ENCODE results near the gene NR1D2.
A peak's percentile ranks its signal among the peaks of the same experiment; 100 is the strongest.
"Not testable (repeated sequence)": the region's sequence is repeated elsewhere in the genome, so short reads cannot be mapped to it uniquely, and the experiment has no call there.

The NR1D2 gene

DNA sequence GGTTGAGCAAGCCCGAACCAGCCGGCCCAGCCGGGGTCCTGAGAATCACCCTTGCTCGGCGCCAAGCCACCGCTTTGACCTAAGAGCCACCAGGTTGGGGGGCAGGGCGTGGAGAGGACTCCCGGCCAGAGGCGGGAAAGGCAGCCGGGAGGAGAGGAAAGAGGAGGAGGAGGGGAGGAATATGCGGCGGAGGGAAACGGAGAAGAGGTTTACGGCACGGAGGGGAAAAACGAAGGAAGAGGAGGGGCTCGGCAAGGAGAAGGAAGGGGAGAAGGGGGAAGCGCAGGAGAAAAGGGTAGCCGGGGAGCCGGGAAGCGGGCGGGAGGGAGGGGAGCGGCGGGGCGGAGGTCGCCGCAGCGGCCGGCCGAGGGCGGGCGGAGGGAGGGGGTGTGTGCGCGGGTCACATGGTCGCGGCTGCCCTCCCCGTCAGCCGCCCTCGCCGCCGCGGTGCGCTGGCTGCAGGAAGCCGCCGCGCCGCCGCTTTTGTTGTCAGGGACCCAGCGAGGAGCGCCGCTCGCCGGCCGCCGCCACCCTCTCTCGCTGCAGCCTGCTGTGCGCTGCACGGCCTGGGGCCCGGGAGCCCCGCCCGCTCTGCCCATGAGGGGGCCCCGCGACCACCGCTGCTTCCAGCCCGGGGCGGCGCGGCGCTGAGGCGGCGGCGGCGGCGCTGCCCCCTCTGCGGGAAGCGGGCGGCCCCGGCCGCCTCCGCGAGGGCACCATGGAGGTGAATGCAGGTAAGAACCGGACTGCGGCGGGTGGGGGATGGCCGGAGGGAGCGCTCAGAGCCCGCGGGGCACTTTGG, at the start of gene NR1D2:
NR1D2 (plus strand) TSS at position 426 of the 802 bp plus-strand sequence; CDS start at position 719, 293 bp downstream.
- peak; percentile 85 for DNase-seq

DNA sequence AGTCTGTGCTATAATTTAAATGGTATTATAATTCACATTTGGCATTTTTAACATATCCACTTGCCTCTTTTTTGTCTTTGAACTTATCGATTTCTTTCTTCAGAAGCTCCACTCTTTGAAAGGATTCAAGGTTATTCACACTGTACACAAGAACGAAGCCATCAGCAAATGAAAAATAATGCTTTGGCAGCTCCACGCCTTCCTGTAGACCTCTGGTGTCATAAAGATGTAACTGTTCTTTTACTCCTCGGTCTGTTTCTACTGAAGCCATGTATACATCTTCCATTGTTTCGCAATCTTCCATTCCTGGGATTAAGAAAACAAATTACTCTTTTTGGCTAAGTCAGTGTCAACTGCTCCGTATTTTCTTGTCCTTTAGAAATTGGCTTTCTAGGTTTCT, 44.3 kb upstream of the NR1D2 start:
- DNase-seq, result no peak

DNA sequence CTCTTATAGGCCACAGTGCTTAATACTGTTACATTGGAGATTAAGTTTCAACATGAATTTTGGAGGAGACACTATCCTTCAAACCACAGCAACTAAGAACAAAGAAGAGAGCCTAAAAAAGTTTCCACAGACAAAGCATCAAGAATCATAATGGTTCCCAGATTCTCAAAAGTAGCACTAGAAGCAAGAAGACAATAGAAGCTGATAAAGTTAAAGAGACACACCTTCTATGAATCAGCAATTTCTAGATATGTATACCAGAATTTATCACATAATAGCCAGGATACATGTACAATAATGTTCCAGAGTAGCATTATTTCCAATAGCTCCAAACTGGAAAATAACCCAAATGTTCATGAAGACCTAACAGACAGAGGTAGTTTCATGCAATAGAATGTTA, 40.5 kb upstream of the NR1D2 start:
- DNase-seq, result no peak

DNA sequence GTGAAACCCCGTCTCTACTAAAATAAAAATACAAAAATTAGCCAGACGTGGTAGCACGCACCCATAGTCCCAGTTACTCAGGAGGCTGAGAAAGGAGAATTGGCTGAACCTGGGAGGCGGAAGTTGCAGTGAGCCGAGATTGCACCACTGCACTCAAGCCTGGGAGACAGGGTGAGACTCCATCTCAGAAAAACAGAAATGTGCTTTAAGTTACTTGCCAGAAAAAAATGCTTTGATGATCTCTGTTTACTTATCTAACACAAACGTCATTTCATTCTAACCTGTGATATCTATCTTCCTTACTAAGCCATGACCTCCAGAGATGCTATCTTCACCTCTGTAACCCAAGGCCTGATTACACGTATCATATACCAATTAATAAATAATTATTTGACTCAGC, 35.7 kb upstream of the NR1D2 start:
- DNase-seq, result no peak

DNA sequence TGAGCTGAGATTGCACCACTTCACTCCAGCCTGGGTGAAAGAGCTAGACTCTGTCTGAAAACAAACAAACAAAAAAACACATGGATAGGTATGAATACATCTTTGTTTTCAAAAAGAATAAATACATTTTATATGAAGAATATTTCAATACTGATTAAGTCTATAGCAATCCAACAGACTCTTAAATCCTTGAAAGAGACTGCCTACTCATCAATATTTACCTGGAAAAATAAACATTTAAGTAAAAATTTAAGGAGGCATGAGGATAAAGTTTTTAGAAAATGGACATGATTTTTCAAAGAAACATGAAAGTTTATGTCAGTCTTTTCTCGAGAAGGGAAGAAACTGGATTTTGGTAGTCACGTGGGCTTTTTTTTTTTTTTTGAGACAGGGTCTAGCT, 33.7 kb upstream of the NR1D2 start:
- no peak for DNase-seq

DNA sequence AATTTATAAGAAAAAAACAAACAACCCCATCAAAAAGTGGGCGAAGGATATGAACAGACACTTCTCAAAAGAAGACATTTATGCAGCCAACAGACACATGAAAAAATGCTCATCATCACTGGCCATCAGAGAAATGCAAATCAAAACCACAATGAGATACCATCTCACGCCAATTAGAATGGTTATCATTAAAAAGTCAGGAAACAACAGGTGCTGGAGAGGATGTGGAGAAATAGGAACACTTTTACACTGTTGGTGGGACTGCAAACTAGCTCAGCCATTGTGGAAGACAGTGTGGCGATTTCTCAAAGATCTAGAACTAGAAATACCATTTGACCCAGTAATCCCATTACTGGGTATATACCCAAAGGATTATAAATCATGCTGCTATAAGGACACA, 32.8 kb upstream of the NR1D2 start:
- DNase-seq, result not testable (repeated sequence)

DNA sequence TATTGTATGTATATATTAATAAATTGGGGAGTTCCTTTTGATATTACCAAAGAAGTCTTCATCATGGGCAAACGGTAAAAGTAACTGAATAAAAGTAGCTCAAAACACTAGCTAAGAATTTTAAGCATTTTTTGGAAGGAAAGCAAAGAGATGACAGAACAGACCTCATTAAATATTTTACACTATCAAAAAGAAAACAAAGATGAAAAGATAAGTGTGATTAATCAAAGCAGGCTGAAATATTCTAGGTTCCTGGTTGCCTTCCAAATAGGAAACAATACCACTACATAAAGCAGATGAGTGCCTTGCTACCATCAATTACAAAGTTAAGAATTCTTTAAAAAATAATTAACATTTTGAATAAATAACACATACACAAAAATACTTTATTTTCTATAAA, 31.9 kb upstream of the NR1D2 start:
- DNase-seq, result no peak

DNA sequence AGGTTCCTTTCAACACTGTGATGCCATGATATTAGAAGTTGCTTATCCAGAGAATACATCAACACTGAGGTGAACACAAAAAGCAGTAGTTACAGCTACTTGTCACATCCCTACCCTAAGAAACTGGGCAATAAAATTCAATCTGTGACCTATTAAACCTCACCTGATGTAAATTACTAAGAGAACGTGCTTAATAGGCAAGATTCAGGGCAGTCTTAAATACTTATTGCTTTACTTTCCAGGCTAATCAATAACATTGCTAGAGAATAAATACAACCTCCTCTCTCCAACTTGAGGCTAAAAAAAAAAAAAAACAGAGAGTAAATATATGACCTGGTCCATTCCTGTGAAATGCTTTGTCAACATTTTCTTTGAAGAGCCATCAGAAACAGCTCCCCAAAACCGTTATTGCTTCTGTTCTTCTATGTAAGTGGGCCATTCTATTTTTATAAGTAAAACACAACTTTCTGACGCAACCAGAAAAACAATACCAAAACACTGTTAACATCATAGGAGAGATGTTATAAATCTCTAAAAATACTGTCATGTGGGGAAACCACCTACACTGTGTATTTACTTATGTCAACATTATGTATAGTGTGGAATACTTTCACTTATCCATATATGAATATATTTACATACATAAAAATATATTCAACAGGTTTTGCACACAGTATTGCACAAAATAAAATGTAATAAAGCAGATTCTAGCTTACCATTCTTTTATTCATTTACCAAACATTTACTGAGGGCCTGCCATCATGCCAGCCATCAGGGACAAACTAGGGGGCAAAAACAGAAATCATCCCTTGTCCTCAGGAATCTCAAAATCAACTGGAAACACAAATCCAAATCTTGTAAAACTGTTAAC, 31.0 kb upstream of the NR1D2 start:
- DNase-seq, result no peak

DNA sequence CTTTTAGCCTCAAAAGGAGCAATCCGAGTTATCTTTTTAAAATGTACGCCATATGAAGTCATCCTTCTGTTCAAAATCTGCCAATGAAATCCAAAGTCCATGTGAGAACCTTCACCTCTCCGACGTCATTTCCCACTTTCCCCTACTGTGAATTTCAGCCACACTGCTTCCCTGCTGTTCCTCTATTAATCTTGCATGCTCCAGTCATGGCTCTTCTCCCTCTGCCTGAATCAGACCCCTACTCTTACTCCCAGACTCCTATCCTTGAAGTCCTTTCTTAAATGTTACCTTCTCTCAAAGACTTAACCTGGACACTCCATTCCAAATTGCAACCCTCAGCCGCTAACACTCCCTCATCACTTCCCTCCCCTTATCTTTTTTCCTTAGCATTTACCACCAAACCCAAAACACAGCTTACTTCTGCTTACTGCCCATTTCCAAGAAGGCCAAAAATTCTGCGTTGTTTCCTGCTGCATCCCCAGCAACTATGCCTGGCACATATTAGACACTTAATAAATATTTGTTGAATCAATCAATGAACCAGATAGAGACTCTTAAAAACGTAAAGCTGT, 29.5 kb upstream of the NR1D2 start:
- DNase-seq, result no peak

DNA sequence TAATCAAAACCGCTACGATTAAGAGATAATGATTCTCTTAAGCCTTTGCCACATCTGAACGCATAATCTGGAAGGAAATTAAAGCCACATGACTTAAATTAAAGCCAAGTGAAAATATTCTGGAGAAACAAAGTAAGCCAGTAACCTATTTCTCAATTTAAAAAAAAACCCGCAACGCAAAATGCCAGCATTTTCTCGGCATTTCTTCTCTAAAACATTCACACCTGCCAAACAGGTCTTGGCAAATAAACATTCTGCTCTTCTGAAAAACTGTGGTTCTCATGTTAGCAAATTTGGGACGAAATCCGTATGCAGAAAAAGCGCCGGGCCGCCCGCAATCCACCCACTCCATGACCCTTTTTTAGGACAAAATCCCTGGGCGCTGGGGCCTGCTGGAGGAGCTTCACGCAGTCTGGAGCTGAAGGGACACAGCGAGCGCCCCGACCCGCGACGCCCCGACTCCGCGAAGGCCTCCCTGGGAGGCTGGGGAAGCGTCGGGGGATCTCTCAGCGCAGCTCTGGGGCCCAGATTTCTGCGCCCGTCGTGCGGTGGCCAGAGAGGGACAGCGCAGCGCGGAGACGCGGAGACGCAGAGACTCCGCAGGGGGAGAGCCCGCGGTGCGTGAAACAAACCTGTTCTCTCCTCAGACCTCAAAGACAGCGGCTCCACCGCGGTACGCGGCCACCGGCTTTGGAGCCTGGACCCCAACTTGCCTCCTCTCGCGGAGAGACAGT, 28.8 kb upstream of the NR1D2 start:
- no peak for DNase-seq

DNA sequence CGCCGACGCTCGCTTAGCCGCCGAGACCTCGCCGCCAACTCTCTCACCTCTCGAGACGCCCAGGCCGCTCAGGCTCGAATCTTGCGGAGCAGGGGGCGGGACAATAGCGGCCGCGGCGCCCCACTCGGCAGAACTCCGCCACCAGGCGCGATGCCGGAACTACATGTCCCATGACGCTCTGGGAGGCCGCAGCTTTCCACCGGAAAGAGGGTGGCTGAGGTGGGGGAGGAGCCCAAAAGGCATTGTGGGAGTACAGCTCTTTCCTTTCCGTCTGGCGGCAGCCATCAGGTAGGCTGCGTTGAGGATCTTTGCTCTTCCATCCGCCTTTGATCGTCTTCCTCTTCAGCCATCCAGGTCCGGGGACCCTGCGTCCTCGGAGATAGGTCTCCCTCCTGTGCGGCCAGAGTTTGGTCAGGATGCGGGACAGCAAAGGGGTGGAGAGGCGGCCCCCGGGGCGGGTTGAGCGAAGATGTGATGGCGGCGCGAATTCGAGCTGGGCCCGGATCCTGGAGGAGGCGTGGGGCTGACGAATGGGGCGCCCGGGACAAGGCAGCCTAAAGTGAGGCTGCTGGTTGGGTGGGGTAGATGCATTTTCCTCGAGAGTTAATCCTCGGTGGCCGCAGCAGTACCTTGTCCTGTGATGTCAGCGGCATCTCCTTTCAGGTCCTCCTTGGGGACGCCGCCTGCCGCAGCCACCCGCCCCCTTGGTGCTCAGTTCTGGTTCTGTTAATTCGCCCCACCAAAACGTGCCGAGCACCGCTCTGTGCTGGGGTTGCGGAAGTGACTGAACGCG, 28.0 kb upstream of the NR1D2 start, which contains the start of the genes NKIRAS1 and RPL15:
NKIRAS1 (minus strand) TSS at position 105 of the 793 bp plus-strand sequence. CDS start 6,086 bp downstream, outside the sequence.
RPL15 (plus strand) TSS at position 247 of the 793 bp plus-strand sequence. CDS start 728 bp downstream, outside the sequence.
- peak; percentile 97 for DNase-seq

DNA sequence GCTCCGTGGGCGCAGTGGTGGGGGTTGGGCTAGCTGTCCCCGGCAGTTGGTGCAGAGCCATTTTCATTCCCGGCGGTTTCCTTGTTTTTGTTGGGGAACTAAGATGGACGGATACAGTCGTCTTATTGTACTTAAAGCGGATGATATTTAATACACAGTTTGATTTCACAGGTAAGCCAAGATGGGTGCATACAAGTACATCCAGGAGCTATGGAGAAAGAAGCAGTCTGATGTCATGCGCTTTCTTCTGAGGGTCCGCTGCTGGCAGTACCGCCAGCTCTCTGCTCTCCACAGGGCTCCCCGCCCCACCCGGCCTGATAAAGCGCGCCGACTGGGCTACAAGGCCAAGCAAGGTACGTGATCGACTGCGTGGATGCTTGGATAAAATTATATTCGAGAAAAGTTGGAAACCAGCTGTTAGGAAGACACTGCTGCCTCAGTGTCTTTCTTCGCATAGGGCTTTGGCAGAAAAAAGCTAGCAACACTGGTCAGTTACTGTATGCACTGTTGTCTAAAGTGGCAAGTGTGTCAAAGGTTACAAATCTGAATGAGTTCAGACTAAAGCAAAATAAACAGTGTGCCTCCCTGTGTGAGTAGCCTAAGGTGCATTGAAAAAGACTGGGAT, 27.3 kb upstream of the NR1D2 start:
- not testable (repeated sequence) for DNase-seq

DNA sequence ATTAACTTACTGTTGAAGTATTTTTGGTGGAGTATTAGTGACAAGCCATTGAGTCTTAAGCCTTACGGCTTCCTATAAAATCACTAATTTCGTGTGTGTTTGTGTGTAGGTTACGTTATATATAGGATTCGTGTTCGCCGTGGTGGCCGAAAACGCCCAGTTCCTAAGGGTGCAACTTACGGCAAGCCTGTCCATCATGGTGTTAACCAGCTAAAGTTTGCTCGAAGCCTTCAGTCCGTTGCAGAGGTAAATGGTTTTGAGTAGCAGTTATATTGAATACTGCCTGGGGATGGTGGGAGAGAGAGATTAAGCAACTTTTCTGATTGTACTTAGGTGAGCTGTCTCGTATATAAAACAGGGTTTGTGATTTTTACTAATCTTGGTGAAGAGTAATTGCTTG, 26.8 kb upstream of the NR1D2 start:
- not testable (repeated sequence) for DNase-seq

DNA sequence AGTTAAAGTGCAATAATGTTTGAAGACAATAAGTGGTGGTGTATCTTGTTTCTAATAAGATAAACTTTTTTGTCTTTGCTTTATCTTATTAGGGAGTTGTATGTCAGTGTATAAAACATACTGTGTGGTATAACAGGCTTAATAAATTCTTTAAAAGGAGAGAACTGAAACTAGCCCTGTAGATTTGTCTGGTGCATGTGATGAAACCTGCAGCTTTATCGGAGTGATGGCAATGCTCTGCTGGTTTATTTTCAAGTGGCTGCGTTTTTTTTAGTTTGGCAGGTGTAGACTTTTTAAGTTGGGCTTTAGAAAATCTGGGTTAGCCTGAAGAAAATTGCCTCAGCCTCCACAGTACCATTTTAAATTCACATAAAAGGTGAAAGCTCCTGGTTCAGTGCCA, 25.5 kb upstream of the NR1D2 start:
- no peak for DNase-seq

DNA sequence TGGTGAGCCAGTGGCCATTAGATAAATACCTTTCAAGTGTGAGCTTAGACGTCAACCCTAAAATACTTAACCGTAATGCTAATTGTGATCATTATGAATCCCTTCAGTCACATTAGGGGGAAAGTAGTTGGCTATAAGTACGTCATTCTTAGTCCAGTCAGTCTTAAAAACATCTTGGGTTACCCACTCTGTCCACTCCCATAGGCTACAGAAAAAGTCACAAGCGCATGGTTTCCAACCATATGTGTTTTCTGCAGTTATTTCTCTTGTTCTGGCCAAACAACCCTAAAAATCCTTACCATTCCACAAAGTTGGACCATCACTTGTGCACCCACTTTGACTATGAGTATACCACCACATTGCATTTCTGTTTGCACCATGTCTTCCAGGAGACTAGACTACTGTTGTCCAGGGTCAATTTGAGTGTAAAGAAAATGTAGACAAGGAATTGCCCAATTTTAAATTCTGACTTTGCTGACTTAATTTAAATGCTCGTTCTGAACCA, 24.9 kb upstream of the NR1D2 start:
- no peak for DNase-seq

DNA sequence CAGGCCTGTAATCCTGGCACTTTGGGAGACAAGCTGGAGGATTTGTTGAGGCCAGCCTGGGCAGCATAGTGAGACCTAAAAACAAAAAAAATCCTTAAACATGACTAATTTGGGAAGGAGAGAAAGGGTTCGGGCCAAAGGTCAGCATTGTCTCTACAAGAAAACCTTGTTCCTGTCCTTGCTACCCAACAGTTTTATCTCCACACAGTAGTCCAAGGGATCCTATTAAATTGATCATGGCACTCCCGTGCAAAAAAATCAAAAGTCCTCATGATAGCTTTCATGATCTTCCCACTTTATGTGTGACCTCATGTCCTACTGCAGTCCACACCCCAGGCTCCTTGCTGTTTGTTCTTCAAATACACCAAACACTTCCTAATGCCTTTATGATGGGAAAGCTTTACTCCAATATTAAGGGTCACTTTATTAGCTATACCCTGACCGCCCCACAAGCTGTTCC, 24.0 kb upstream of the NR1D2 start:
- DNase-seq, result no peak

DNA sequence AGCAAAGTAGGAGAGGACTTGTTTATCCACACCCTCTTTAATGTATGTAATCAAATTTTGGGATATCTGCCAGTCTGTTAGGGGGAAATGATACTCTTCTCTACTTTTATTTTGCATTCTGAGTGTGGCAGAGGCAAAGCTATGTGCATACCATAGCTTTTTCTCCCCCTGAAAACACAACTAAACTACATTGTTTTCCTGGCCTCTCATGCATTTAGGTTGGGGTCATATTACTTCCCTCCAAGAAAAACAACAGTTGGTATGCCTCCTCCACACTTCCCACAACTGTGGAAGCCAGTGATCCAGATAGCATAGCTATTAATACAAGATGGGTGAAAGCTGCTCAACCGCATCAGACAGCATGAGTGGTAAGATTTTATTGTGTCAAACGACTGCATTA, 21.3 kb upstream of the NR1D2 start:
- no peak for DNase-seq

DNA sequence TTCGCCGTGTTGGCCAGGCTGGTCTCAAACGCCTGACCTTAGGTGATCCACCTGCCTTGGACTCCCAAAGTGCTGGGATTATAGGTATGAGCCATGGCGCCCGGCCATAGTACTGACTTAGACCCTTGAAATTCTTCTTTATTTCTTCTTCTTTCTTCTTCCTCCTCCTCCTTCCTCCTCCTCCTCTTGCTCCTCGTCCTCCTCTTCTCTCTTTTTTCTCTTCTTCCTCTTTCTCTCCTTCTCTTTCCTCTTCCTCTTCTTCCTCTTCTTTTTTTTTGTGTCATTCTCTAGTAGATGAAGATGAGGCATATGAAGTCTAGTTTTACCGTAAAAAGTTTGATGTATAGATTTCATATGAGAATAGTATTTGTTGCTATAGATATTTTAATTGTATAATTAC, 18.8 kb upstream of the NR1D2 start:
- no peak for DNase-seq

DNA sequence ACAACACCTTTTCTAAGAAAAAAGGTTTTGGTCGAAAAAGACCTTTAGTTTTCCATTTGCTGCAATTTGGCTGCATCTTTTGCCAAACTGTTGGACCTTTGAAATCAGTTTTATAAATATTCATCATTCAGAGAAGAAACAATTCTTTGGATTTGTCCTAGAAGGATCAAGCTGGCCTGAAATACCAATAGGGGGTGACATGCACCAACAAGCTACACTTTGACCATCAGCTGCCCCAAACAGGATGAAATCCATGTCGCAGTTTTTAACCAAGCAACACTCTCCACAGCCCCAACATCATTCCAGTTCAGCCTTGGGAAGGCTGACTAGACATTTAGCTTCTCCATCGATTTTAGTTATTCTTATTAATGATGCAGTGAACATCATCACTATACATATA, 18.4 kb upstream of the NR1D2 start:
- no peak for DNase-seq

DNA sequence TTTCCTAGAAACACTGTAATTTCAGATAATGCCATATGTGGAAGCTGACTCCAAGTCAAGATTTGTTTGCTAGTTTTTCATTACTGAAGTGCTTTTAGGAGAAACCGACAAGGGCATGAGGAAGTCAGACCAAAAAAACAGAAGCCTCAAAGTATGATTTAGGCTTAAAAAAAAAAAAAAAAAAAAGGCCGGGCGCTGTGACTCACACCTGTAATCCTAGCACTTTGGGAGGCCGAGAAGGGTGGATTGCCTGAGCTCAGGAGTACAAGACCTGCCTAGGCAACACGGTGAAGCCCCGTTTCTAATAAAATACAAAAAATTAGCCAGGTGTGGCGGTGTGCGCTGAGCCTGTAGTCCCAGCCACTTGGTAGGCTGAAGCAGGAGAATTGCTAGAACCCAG, 16.6 kb upstream of the NR1D2 start:
- DNase-seq, result no peak

DNA sequence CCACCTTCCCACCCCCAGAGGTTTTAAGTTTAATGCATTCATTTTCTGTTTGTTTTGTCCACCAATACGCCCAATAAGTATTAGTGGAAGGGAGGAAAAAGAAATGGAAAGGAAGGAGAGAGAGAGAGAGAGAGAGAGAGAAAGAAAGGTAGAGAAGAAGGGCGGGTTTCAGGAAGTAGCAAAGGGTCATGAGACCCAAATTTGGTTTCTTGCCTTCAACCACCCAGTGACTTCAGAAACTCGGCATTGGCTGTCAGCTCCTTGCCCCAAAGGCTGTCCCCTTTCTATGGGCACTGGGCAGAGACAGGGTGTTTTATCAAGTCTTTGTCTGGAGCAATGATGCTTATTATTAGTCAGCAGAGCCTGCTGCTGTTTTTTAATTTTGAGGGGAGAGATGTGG, 13.5 kb upstream of the NR1D2 start:
- DNase-seq, result no peak
